WTC11 (cell line): ENCODE measurements around the gene BEST4. TPM values are rescaled to one million over a fixed set of nuclear protein-coding genes. Genes with fewer than 3 reads are reported as not detected.

Source experiments
- ATAC-seq: fragments of 200-7000 bp; cut with Tn5 transposase; 2 replicates; pipeline ENCODE4 v1.10.0; 2021; ENCODE audit warnings: mild to moderate bottlenecking, moderate library complexity
- CTCF ChIA-PET: fragments of 300-600 bp; sonication (Branson Sonifier 250); formaldehyde crosslinking; loops from one replicate; lab custom pipeline; 2021; ENCODE audit warnings: antibody characterized with exemption; lab: Charles Lee
- POLR2A ChIA-PET: fragments of 350-600 bp; sonication (Branson Sonifier 250); formaldehyde crosslinking; loops from one replicate; lab custom pipeline; 2021; ENCODE audit warnings: antibody characterized with exemption; lab: Charles Lee
- DNase-seq: peaks from one replicate; pipeline ENCODE4 v3.0.0; 2021; ENCODE audit warnings: low spot score
- H3K27ac Mint-ChIP-seq: 2 replicates; pipeline ENCODE4 v1.8.0; 2021; ENCODE audit warnings: mixed read lengths
- H3K27me3 Mint-ChIP-seq: 2 replicates; pipeline ENCODE4 v1.8.0; 2021; ENCODE audit warnings: low read depth, mild to moderate bottlenecking, moderate library complexity, mixed read lengths
- H3K36me3 Mint-ChIP-seq: 2 replicates; pipeline ENCODE4 v1.8.0; 2021; ENCODE audit warnings: mixed read lengths
- H3K4me1 Mint-ChIP-seq: 2 replicates; pipeline ENCODE4 v1.8.0; 2022; ENCODE audit warnings: mixed read lengths
- H3K4me3 Mint-ChIP-seq: 2 replicates; pipeline ENCODE4 v1.8.0; 2021; ENCODE audit warnings: mild to moderate bottlenecking, moderate library complexity, mixed read lengths
- H3K9me3 Mint-ChIP-seq: 2 replicates; pipeline ENCODE4 v1.8.0; 2021; ENCODE audit warnings: mixed read lengths
- ATF1 ChIP-seq: sonication (generic); formaldehyde crosslinking; IDR thresholded peaks from 2 replicates; pipeline ENCODE4 v1.8.1; 2023; ENCODE audit warnings: mild to moderate bottlenecking, moderate library complexity, missing genetic modification reagents
- CREM ChIP-seq: sonication (generic); formaldehyde crosslinking; IDR thresholded peaks from 2 replicates; pipeline ENCODE4 v1.8.1; 2022; ENCODE audit warnings: mild to moderate bottlenecking, missing genetic modification reagents, moderate library complexity
- ESRRA ChIP-seq: sonication (generic); formaldehyde crosslinking; IDR thresholded peaks from 2 replicates; pipeline ENCODE4 v1.8.1; 2022; ENCODE audit warnings: mild to moderate bottlenecking, missing genetic modification reagents, borderline replicate concordance
- GTF2I ChIP-seq: fragments of 250-450 bp; sonication (Bioruptor Pico); conservative IDR thresholded peaks from 2 replicates; pipeline ENCODE4 v1.4.0; 2021; ENCODE audit warnings: mild to moderate bottlenecking
- HMGA2 ChIP-seq: fragments of 250-450 bp; sonication (Bioruptor Pico); IDR thresholded peaks from 2 replicates; pipeline ENCODE4 v1.4.0; 2021; ENCODE audit warnings: mild to moderate bottlenecking, moderate library complexity
- IRF2 ChIP-seq: sonication (generic); formaldehyde crosslinking; IDR thresholded peaks from 2 replicates; pipeline ENCODE4 v1.8.0; 2022; ENCODE audit warnings: low read depth, missing genetic modification reagents, borderline replicate concordance
- SMAD4 ChIP-seq: sonication (generic); formaldehyde crosslinking; IDR thresholded peaks from 2 replicates; pipeline ENCODE4 v1.8.0; 2022; ENCODE audit warnings: mild to moderate bottlenecking, missing genetic modification reagents
- SP1 ChIP-seq: sonication (generic); formaldehyde crosslinking; conservative IDR thresholded peaks from 2 replicates; pipeline ENCODE4 v1.8.1; 2022; ENCODE audit warnings: missing genetic modification reagents
- TP53 ChIP-seq: sonication (generic); formaldehyde crosslinking; IDR thresholded peaks from 2 replicates; pipeline ENCODE4 v1.8.1; 2023; ENCODE audit warnings: mild to moderate bottlenecking, missing genetic modification reagents
- ZBTB21 ChIP-seq: sonication (generic); formaldehyde crosslinking; IDR thresholded peaks from 2 replicates; pipeline ENCODE4 v1.8.1; 2023; ENCODE audit warnings: mild to moderate bottlenecking, missing genetic modification reagents, borderline replicate concordance
- ZNF138 ChIP-seq: sonication (generic); formaldehyde crosslinking; conservative IDR thresholded peaks from 2 replicates; pipeline ENCODE4 v1.8.1; 2022; ENCODE audit warnings: mild to moderate bottlenecking, moderate library complexity, missing genetic modification reagents
- ZNF317 ChIP-seq: sonication (generic); formaldehyde crosslinking; IDR thresholded peaks from 2 replicates; pipeline ENCODE4 v1.8.1; 2023; ENCODE audit warnings: low read depth, mild to moderate bottlenecking, moderate library complexity, missing genetic modification reagents, borderline replicate concordance
- total RNA-seq: library from RNA; stranded (reverse); gene quantifications from 3 replicates; pipeline ENCODE4 v1.2.3, GENCODE V29; 2021
- TF ChIP-seq, protein P1 (sequence below): sonication (generic); formaldehyde crosslinking; IDR thresholded peaks from 2 replicates; pipeline ENCODE4 v1.8.1; 2023; ENCODE audit warnings: mild to moderate bottlenecking, moderate library complexity, missing genetic modification reagents
- TF ChIP-seq, protein P2 (sequence below): sonication (generic); formaldehyde crosslinking; IDR thresholded peaks from 2 replicates; pipeline ENCODE4 v1.8.0; 2022; ENCODE audit warnings: mild to moderate bottlenecking, missing genetic modification reagents
- TF ChIP-seq, protein P3 (sequence below): sonication (generic); formaldehyde crosslinking; IDR thresholded peaks from 2 replicates; pipeline ENCODE4 v1.8.1; 2022; ENCODE audit warnings: low read depth, mild to moderate bottlenecking, moderate library complexity, missing genetic modification reagents, borderline replicate concordance
- TF ChIP-seq, protein P4 (sequence below): sonication (generic); formaldehyde crosslinking; conservative IDR thresholded peaks from 2 replicates; pipeline ENCODE4 v1.8.1; 2023; ENCODE audit warnings: mild to moderate bottlenecking, low read depth, missing genetic modification reagents, moderate library complexity
- TF ChIP-seq, protein P5 (sequence below): sonication (generic); formaldehyde crosslinking; IDR thresholded peaks from 2 replicates; pipeline ENCODE4 v1.8.0; 2023; ENCODE audit warnings: missing genetic modification reagents, mild to moderate bottlenecking, borderline replicate concordance

Gene BEST4
- total RNA-seq, 1 experiment from 2014 or later: 1.6 TPM

DNA sequence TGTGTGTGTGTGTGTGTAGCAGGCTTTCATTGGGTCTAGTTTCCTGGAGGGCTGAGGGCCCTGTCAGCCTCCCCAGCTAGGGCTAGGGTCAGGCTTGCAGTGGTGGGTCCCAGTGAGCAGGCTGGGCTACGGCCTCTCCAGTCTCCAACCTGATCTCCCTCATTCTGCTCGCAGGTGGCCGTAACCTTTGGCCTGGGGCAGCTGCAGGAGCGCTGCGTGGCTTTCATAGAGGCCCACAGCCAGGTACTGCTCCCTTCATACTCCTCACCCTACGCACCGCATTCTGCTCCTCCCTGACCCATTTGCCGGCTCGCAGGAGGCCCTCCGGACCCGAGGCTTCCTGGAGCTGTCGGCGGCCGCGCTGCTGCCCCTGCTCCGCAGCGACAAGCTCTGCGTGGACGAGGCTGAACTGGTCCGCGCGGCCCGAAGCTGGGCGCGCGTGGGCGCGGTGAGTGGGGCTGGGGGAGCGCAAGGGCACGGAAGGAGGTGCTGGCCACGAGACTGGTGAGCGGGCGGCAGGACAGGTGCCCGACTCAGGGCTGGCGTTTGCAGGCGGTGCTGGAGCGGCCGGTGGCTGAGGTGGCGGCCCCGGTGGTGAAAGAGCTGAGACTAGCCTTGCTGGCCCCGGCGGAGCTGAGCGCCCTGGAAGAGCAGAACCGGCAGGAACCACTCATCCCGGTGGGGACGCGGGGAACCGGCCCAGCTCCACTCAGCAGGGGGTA lies 25.0 kb upstream of the BEST4 start:
- H3K4me3 Mint-ChIP-seq: peak overlapping the region; percentile 79
- peak; percentile 53 for DNase-seq
- 0 out of 2 replicates have a peak, but pooled peaks have one; percentile 22 for TF ChIP-seq ZBTB21
- TF ChIP-seq GTF2I (CRISPR knock-in tag): no peak
- peak; percentile 73; the same call in 1 of the 2 replicates for TF ChIP-seq ZNF138 (CRISPR knock-in tag)
- TF ChIP-seq, protein P1, sequence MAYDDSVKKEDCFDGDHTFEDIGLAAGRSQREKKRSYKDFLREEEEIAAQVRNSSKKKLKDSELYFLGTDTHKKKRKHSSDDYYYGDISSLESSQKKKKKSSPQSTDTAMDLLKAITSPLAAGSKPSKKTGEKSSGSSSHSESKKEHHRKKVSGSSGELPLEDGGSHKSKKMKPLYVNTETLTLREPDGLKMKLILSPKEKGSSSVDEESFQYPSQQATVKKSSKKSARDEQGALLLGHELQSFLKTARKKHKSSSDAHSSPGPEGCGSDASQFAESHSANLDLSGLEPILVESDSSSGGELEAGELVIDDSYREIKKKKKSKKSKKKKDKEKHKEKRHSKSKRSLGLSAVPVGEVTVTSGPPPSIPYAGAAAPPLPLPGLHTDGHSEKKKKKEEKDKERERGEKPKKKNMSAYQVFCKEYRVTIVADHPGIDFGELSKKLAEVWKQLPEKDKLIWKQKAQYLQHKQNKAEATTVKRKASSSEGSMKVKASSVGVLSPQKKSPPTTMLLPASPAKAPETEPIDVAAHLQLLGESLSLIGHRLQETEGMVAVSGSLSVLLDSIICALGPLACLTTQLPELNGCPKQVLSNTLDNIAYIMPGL (CRISPR knock-in tag): peak; percentile 69; the same call in 1 of the 2 replicates
- peak; percentile 59; the same call in 1 of the 2 replicates for TF ChIP-seq CREM (CRISPR knock-in tag)
- TF ChIP-seq SMAD4 (CRISPR knock-in tag): no peak
- 0 out of 2 replicates have a peak, but pooled peaks have one; percentile 69 for TF ChIP-seq ATF1 (CRISPR knock-in tag)
- peak; percentile 81; the same call in 1 of the 2 replicates for TF ChIP-seq TP53 (CRISPR knock-in tag)
- TF ChIP-seq HMGA2: no peak
- TF ChIP-seq, protein P2, sequence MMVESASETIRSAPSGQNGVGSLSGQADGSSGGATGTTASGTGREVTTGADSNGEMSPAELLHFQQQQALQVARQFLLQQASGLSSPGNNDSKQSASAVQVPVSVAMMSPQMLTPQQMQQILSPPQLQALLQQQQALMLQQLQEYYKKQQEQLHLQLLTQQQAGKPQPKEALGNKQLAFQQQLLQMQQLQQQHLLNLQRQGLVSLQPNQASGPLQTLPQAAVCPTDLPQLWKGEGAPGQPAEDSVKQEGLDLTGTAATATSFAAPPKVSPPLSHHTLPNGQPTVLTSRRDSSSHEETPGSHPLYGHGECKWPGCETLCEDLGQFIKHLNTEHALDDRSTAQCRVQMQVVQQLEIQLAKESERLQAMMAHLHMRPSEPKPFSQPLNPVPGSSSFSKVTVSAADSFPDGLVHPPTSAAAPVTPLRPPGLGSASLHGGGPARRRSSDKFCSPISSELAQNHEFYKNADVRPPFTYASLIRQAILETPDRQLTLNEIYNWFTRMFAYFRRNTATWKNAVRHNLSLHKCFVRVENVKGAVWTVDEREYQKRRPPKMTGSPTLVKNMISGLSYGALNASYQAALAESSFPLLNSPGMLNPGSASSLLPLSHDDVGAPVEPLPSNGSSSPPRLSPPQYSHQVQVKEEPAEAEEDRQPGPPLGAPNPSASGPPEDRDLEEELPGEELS: no peak
- TF ChIP-seq ZNF317 (CRISPR knock-in tag): peak; percentile 42; the same call in 1 of the 2 replicates
- TF ChIP-seq, protein P3, sequence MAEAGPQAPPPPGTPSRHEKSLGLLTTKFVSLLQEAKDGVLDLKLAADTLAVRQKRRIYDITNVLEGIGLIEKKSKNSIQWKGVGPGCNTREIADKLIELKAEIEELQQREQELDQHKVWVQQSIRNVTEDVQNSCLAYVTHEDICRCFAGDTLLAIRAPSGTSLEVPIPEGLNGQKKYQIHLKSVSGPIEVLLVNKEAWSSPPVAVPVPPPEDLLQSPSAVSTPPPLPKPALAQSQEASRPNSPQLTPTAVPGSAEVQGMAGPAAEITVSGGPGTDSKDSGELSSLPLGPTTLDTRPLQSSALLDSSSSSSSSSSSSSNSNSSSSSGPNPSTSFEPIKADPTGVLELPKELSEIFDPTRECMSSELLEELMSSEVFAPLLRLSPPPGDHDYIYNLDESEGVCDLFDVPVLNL (CRISPR knock-in tag): no peak
- no peak for TF ChIP-seq ESRRA
- no peak for TF ChIP-seq IRF2
- TF ChIP-seq, protein P4, sequence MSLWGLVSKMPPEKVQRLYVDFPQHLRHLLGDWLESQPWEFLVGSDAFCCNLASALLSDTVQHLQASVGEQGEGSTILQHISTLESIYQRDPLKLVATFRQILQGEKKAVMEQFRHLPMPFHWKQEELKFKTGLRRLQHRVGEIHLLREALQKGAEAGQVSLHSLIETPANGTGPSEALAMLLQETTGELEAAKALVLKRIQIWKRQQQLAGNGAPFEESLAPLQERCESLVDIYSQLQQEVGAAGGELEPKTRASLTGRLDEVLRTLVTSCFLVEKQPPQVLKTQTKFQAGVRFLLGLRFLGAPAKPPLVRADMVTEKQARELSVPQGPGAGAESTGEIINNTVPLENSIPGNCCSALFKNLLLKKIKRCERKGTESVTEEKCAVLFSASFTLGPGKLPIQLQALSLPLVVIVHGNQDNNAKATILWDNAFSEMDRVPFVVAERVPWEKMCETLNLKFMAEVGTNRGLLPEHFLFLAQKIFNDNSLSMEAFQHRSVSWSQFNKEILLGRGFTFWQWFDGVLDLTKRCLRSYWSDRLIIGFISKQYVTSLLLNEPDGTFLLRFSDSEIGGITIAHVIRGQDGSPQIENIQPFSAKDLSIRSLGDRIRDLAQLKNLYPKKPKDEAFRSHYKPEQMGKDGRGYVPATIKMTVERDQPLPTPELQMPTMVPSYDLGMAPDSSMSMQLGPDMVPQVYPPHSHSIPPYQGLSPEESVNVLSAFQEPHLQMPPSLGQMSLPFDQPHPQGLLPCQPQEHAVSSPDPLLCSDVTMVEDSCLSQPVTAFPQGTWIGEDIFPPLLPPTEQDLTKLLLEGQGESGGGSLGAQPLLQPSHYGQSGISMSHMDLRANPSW (CRISPR knock-in tag): no peak
- TF ChIP-seq, protein P5, sequence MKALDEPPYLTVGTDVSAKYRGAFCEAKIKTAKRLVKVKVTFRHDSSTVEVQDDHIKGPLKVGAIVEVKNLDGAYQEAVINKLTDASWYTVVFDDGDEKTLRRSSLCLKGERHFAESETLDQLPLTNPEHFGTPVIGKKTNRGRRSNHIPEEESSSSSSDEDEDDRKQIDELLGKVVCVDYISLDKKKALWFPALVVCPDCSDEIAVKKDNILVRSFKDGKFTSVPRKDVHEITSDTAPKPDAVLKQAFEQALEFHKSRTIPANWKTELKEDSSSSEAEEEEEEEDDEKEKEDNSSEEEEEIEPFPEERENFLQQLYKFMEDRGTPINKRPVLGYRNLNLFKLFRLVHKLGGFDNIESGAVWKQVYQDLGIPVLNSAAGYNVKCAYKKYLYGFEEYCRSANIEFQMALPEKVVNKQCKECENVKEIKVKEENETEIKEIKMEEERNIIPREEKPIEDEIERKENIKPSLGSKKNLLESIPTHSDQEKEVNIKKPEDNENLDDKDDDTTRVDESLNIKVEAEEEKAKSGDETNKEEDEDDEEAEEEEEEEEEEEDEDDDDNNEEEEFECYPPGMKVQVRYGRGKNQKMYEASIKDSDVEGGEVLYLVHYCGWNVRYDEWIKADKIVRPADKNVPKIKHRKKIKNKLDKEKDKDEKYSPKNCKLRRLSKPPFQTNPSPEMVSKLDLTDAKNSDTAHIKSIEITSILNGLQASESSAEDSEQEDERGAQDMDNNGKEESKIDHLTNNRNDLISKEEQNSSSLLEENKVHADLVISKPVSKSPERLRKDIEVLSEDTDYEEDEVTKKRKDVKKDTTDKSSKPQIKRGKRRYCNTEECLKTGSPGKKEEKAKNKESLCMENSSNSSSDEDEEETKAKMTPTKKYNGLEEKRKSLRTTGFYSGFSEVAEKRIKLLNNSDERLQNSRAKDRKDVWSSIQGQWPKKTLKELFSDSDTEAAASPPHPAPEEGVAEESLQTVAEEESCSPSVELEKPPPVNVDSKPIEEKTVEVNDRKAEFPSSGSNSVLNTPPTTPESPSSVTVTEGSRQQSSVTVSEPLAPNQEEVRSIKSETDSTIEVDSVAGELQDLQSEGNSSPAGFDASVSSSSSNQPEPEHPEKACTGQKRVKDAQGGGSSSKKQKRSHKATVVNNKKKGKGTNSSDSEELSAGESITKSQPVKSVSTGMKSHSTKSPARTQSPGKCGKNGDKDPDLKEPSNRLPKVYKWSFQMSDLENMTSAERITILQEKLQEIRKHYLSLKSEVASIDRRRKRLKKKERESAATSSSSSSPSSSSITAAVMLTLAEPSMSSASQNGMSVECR (CRISPR knock-in tag): no peak; the same call in 1 of the 2 replicates
- TF ChIP-seq SP1 (CRISPR knock-in tag): no peak
- ChIA-PET CTCF (interaction anchor here (0.6 to 3.5 kb wide), 16 partner anchors 7 to 490 kb away, joined by 3 to 35 read pairs (median 6); partner anchors contain the start of genes ARMH1, DYNLT4, HECTD3 and PLK3), POLR2A (interaction anchor here (0.6 to 2.5 kb wide), 13 partner anchors 9 to 508 kb away, joined by 3 to 43 read pairs (median 5); partner anchors contain the start of genes HECTD3, PLK3, RNU5D-1 and RPS8)
- H3K36me3 Mint-ChIP-seq: no peaks in the 10 kb centered on the region
- peaks cover 7% of the 10 kb centered on the region for H3K27me3 Mint-ChIP-seq
- peak; percentile 31 for ATAC-seq
- H3K4me1 Mint-ChIP-seq: peaks cover 29% of the 10 kb centered on the region
- no peak overlapping the region for H3K27ac Mint-ChIP-seq
- H3K9me3 Mint-ChIP-seq: no peaks in the 10 kb centered on the region
